Astrocyte of the spinal cord (primary cell): ENCODE measurements around the gene CACNA1B.

Experiments used
- DNase-seq: peaks from one replicate; pipeline ENCODE4 v3.0.0; 2011; ENCODE audit warnings: low read depth, low spot score
- H3K4me3 ChIP-seq: 2 replicates; pipeline ENCODE4 v1.5.1; 2011; ENCODE audit warnings: low read depth, mild to moderate bottlenecking, low read length, moderate library complexity
- CTCF ChIP-seq: IDR thresholded peaks from 2 replicates; pipeline ENCODE4 v1.5.1; 2012; ENCODE audit warnings: low read depth, mild to moderate bottlenecking, low read length, inconsistent platforms
- in situ Hi-C: cut with HindIII; loops from 2 replicates; pipeline ENCODE4 v1.10.0; 2017; ENCODE audit warnings: low sequenced_read_pairs

Gene CACNA1B

GRCh38 chr9:137917116-137917515 lies 39.5 kb downstream of the CACNA1B start:
- in situ Hi-C loops, result no loop called here
- DNase-seq, result no peak
- no peak for TF ChIP-seq CTCF
- no peak overlapping the region for H3K4me3 ChIP-seq

- in situ Hi-C loops, result no loop called here
- DNase-seq, result no peak
- no peak for TF ChIP-seq CTCF
- no peak overlapping the region for H3K4me3 ChIP-seq
Observed at GRCh38 chr9:137917795-137918194, 40.2 kb downstream of the CACNA1B start.

GRCh38 chr9:137918331-137919094 lies 40.9 kb downstream of the CACNA1B start:
- no peak overlapping the region for H3K4me3 ChIP-seq
- no peak for DNase-seq
- in situ Hi-C loops, result no loop called here
- TF ChIP-seq CTCF, result no peak

GRCh38 chr9:137919095-137919465 lies 41.5 kb downstream of the CACNA1B start:
- H3K4me3 ChIP-seq, result no peak overlapping the region
- in situ Hi-C loops, result no loop called here
- TF ChIP-seq CTCF, result no peak
- no peak for DNase-seq

- in situ Hi-C loops, result no loop called here
- TF ChIP-seq CTCF, result no peak
Observed at GRCh38 chr9:137919649-137920141, 42.1 kb downstream of the CACNA1B start.

GRCh38 chr9:137920753-137921152 lies 43.2 kb downstream of the CACNA1B start:
- DNase-seq, result no peak
- no peak overlapping the region for H3K4me3 ChIP-seq
- TF ChIP-seq CTCF, result no peak
- in situ Hi-C loops, result no loop called here

More at GRCh38 chr9:137919649-137920141, 42.1 kb downstream of the CACNA1B start:
- DNase-seq, result no peak
- no peak overlapping the region for H3K4me3 ChIP-seq

- no peak for TF ChIP-seq CTCF
- no peak overlapping the region for H3K4me3 ChIP-seq
- DNase-seq, result no peak
- in situ Hi-C loops, result no loop called here
Observed at GRCh38 chr9:137924169-137924568, 46.6 kb downstream of the CACNA1B start.
